CD4-positive, alpha-beta T cell (primary cell): ENCODE results near the gene NPLOC4. TPM values are rescaled to one million over a fixed set of nuclear protein-coding genes. Genes with fewer than 3 reads are reported as not detected.

Source experiments
- ATAC-seq: fragments of 200-7000 bp; cut with Tn5 transposase; one replicate; pipeline ENCODE4 v1.10.0; 2022; ENCODE audit warnings: mild to moderate bottlenecking; ENCODE audit not compliant: poor library complexity
- CTCF ChIA-PET: fragments of 350-600 bp; sonication (Branson Sonifier 250); formaldehyde crosslinking; loops from one replicate; lab custom pipeline; 2021; ENCODE audit warnings: antibody characterized with exemption, inconsistent platforms; lab: Charles Lee
- POLR2A ChIA-PET: fragments of 350-600 bp; sonication (Branson Sonifier 250); formaldehyde crosslinking; loops from one replicate; lab custom pipeline; 2021; ENCODE audit warnings: antibody characterized with exemption, inconsistent platforms; lab: Charles Lee
- DNase-seq, 14 experiments: peaks; one replicate each; pipeline ENCODE4 v3.0.0-alpha.2; 2013 to 2020; ENCODE audit warnings: mixed read lengths in 2 of 14
- H3K27ac ChIP-seq, 2 donors: one replicate each; pipeline versions ENCODE4 v1.5.1 to v1.7.0; 2013; ENCODE audit warnings: low read length in 2 of 2, low read depth in 1 of 2, mild to moderate bottlenecking in 1 of 2
- H3K27me3 ChIP-seq, 2 experiments: 1 replicate in 1 of 2; 2 replicates in 1 of 2; pipeline versions ENCODE4 v1.6.1 to v1.7.0; 2013; ENCODE audit warnings: low read length in 2 of 2, control low read depth in 1 of 2, mild to moderate bottlenecking in 1 of 2, moderate library complexity in 1 of 2; ENCODE audit not compliant: insufficient read depth in 2 of 2, control insufficient read depth in 1 of 2
- H3K36me3 ChIP-seq: one replicate; pipeline ENCODE4 v1.6.1; 2013; ENCODE audit warnings: low read length, control low read depth; ENCODE audit not compliant: insufficient read depth
- H3K4me1 ChIP-seq: one replicate; pipeline ENCODE4 v1.6.1; 2013; ENCODE audit warnings: low read length, control low read depth; ENCODE audit not compliant: insufficient read depth
- H3K4me3 ChIP-seq: one replicate; pipeline ENCODE4 v1.5.1; 2013; ENCODE audit warnings: mild to moderate bottlenecking, low read length, moderate library complexity
- H3K9me3 ChIP-seq, 2 experiments: 1 replicate in 1 of 2; 2 replicates in 1 of 2; pipeline versions ENCODE4 v1.6.1 to v1.7.0; 2013; ENCODE audit warnings: low read length in 2 of 2, mild to moderate bottlenecking in 2 of 2, control low read depth in 1 of 2, moderate library complexity in 1 of 2; ENCODE audit not compliant: control insufficient read depth in 1 of 2, insufficient read depth in 1 of 2
- H3K27ac Mint-ChIP-seq: one replicate; pipeline ENCODE4 v1.8.0; 2020; ENCODE audit warnings: mixed read lengths
- H3K27me3 Mint-ChIP-seq: one replicate; pipeline ENCODE4 v1.8.0; 2021; ENCODE audit warnings: mixed read lengths
- H3K36me3 Mint-ChIP-seq: one replicate; pipeline ENCODE4 v1.8.0; 2021; ENCODE audit warnings: low read depth, mixed read lengths
- H3K4me1 Mint-ChIP-seq: one replicate; pipeline ENCODE4 v1.8.0; 2021; ENCODE audit warnings: low read depth, mixed read lengths
- H3K4me3 Mint-ChIP-seq: one replicate; pipeline ENCODE4 v1.8.0; 2020; ENCODE audit warnings: mild to moderate bottlenecking, mixed read lengths
- H3K9me3 Mint-ChIP-seq: one replicate; pipeline ENCODE4 v1.8.0; 2020; ENCODE audit warnings: mixed read lengths
- CTCF ChIP-seq: fragments of 200-600 bp; IDR thresholded peaks from one replicate; pipeline ENCODE4 v1.8.0; 2022; ENCODE audit warnings: antibody characterized with exemption, mild to moderate bottlenecking
- intact Hi-C, 2 experiments: fragments of 100-400 bp; cut with DNase I in 1 of 2; cut with micrococcal nuclease in 1 of 2; formaldehyde crosslinking; loops; one replicate each; pipeline versions ENCODE4 v1.15.1 to v1.9.0; 2023 to 2025; cut with DNase I, micrococcal nuclease
- total RNA-seq, 174 experiments: library from RNA in 2 of 174; stranded (reverse) in 2 of 174; gene quantifications; one replicate each; pipeline ENCODE4 v1.2.3 and lab custom pipeline; 2021 to 2026

NPLOC4 gene
- total RNA-seq, 2 experiments from 2014 or later, result 61.0 to 62.4 TPM

- no peak for TF ChIP-seq CTCF
- ChIA-PET CTCF (interaction anchor here (0.7 to 1.7 kb wide), 2 partner anchors 19 to 282 kb away, joined by 3 to 8 read pairs; no protein-coding TSS in a partner anchor), POLR2A (no interaction called here)
- H3K27ac Mint-ChIP-seq, result no peak overlapping the region
- intact Hi-C loops, result loop anchor here in 1 of 2 experiments (1.0 kb wide), 1 partner anchor 284 kb away; no protein-coding TSS in a partner anchor
- no peak overlapping the region for H3K4me3 Mint-ChIP-seq
- H3K27me3 Mint-ChIP-seq, result peaks cover 32% of the 10 kb centered on the region
- ATAC-seq (peak; percentile 62), DNase-seq (peak in 7 of 14 experiments; percentile 24 to 64 (median 51))
- Histone ChIP-seq H3K4me3 (no peak overlapping the region), H3K27ac (no peak overlapping the region), H3K9me3 (peaks cover 0 to 30% of the 10 kb centered on the region in 2 experiments), H3K4me1 (peaks cover 9% of the 10 kb centered on the region), H3K27me3 (peaks cover 34 to 51% of the 10 kb centered on the region in 2 experiments), H3K36me3 (peaks cover 14% of the 10 kb centered on the region)
- H3K36me3 Mint-ChIP-seq, result peaks cover 8% of the 10 kb centered on the region
- H3K9me3 Mint-ChIP-seq, result no peaks in the 10 kb centered on the region
- H3K4me1 Mint-ChIP-seq, result no peaks in the 10 kb centered on the region
Measured at GRCh38 chr17:81537343-81537855, 99.5 kb downstream of the NPLOC4 start.

- H3K27ac Mint-ChIP-seq, result no peak overlapping the region
- Histone ChIP-seq H3K4me1 (peaks cover 9% of the 10 kb centered on the region), H3K27ac (no peak overlapping the region), H3K9me3 (peaks cover 0 to 30% of the 10 kb centered on the region in 2 experiments), H3K4me3 (no peak overlapping the region), H3K36me3 (peaks cover 13% of the 10 kb centered on the region), H3K27me3 (peaks cover 34 to 51% of the 10 kb centered on the region in 2 experiments)
- intact Hi-C loops, result loop anchor here in 1 of 2 experiments (1.0 kb wide), 1 partner anchor 283 kb away; no protein-coding TSS in a partner anchor
- no peak overlapping the region for H3K4me3 Mint-ChIP-seq
- ChIA-PET CTCF (interaction anchor here (0.7 to 1.7 kb wide), 3 partner anchors 17 to 281 kb away, joined by 3 to 8 read pairs (median 5); no protein-coding TSS in a partner anchor), POLR2A (interaction anchor here (0.9 kb wide), 1 partner anchor 16 kb away, joined by 3 read pairs; the partner anchor contains the start of gene FAAP100)
- no peaks in the 10 kb centered on the region for H3K4me1 Mint-ChIP-seq
- DNase-seq (peak in 1 of 14 experiments; percentile 38), ATAC-seq (peak; percentile 21)
- H3K9me3 Mint-ChIP-seq, result no peaks in the 10 kb centered on the region
- no peak for TF ChIP-seq CTCF
- H3K36me3 Mint-ChIP-seq, result peaks cover 3% of the 10 kb centered on the region
- H3K27me3 Mint-ChIP-seq, result peaks cover 32% of the 10 kb centered on the region
Measured at GRCh38 chr17:81536299-81537290, 100.3 kb downstream of the NPLOC4 start.
